H9 (cell line): ENCODE results near the gene CAMLG. TPM values are rescaled to one million over a fixed set of nuclear protein-coding genes. Genes with fewer than 3 reads are reported as not detected.

Experiments used
- DNase-seq: peaks from one replicate; pipeline ENCODE4 v3.0.0-alpha.2; 2017
- H2AFZ ChIP-seq: one replicate; pipeline ENCODE4 v1.6.1; 2013; ENCODE audit warnings: mild to moderate bottlenecking, low read length, control low read depth, moderate library complexity
- H2AK5ac ChIP-seq: 2 replicates; pipeline ENCODE4 v1.6.1; 2013; ENCODE audit warnings: low read length, control low read depth, mixed read lengths; ENCODE audit not compliant: insufficient read length
- H2BK120ac ChIP-seq: one replicate; pipeline ENCODE4 v1.6.1; 2013; ENCODE audit warnings: low read depth, mild to moderate bottlenecking, low read length, control low read depth, inconsistent platforms; ENCODE audit not compliant: poor library complexity, severe bottlenecking
- H2BK12ac ChIP-seq: 2 replicates; pipeline ENCODE4 v1.6.1; 2013; ENCODE audit warnings: low read length, control low read depth, mixed read lengths, low read depth; ENCODE audit not compliant: insufficient read length
- H2BK15ac ChIP-seq: 2 replicates; pipeline ENCODE4 v1.6.1; 2013; ENCODE audit warnings: low read depth, low read length, control low read depth
- H2BK20ac ChIP-seq: one replicate; pipeline ENCODE4 v1.6.1; 2013; ENCODE audit warnings: low read depth, mild to moderate bottlenecking, low read length, control low read depth, inconsistent platforms; ENCODE audit not compliant: poor library complexity, severe bottlenecking
- H2BK5ac ChIP-seq: 2 replicates; pipeline ENCODE4 v1.6.1; 2013; ENCODE audit warnings: low read length, control low read depth, mixed read lengths; ENCODE audit not compliant: insufficient read length
- H3K14ac ChIP-seq: 2 replicates; pipeline ENCODE4 v1.6.1; 2013; ENCODE audit warnings: low read length, control low read depth; ENCODE audit not compliant: insufficient read depth
- H3K18ac ChIP-seq: 2 replicates; pipeline ENCODE4 v1.6.1; 2013; ENCODE audit warnings: low read depth, mild to moderate bottlenecking, mixed read lengths, low read length, control low read depth; ENCODE audit not compliant: insufficient read length
- H3K23ac ChIP-seq: 2 replicates; pipeline ENCODE4 v1.6.1; 2013; ENCODE audit warnings: low read length, control low read depth, mixed read lengths, low read depth; ENCODE audit not compliant: insufficient read length
- H3K23me2 ChIP-seq: 2 replicates; pipeline ENCODE4 v1.6.1; 2013; ENCODE audit warnings: low read depth, mild to moderate bottlenecking, mixed read lengths, low read length, control low read depth; ENCODE audit not compliant: insufficient read length, poor library complexity, severe bottlenecking
- H3K27ac ChIP-seq: 2 replicates; pipeline ENCODE4 v1.5.1; 2013; ENCODE audit warnings: low read length, control low read depth, mixed read lengths, low read depth; ENCODE audit not compliant: insufficient read length
- H3K27me3 ChIP-seq: 2 replicates; pipeline ENCODE4 v1.6.1; 2013; ENCODE audit warnings: low read length, control low read depth, inconsistent platforms; ENCODE audit not compliant: insufficient read depth
- H3K4ac ChIP-seq: 2 replicates; pipeline ENCODE4 v1.6.1; 2013; ENCODE audit warnings: low read depth, mild to moderate bottlenecking, control low read depth, inconsistent platforms, low read length, moderate library complexity
- H3K4me1 ChIP-seq: 2 replicates; pipeline ENCODE4 v1.6.1; 2013; ENCODE audit warnings: low read length, control low read depth, inconsistent platforms; ENCODE audit not compliant: insufficient read depth
- H3K4me2 ChIP-seq: 2 replicates; pipeline ENCODE4 v1.6.1; 2013; ENCODE audit warnings: low read length, control low read depth, mixed read lengths; ENCODE audit not compliant: insufficient read length, insufficient read depth
- H3K56ac ChIP-seq: 2 replicates; pipeline ENCODE4 v1.6.1; 2013; ENCODE audit warnings: low read depth, mild to moderate bottlenecking, mixed read lengths, low read length, control low read depth; ENCODE audit not compliant: insufficient read length
- H3K79me1 ChIP-seq: 2 replicates; pipeline ENCODE4 v1.6.1; 2013; ENCODE audit warnings: low read depth, mild to moderate bottlenecking, moderate library complexity, low read length, control low read depth, inconsistent platforms; ENCODE audit not compliant: insufficient read depth, poor library complexity, severe bottlenecking
- H3K79me2 ChIP-seq: 2 replicates; pipeline ENCODE4 v1.6.1; 2013; ENCODE audit warnings: low read length, control low read depth, inconsistent platforms; ENCODE audit not compliant: insufficient read depth
- H3K9ac ChIP-seq: 2 replicates; pipeline ENCODE4 v1.6.1; 2013; ENCODE audit warnings: low read length, control low read depth, mixed read lengths; ENCODE audit not compliant: insufficient read length; ENCODE audit errors: extremely low read depth
- H3K9me3 ChIP-seq: one replicate; pipeline ENCODE4 v1.6.1; 2013; ENCODE audit warnings: low read depth, low read length, inconsistent platforms; ENCODE audit not compliant: control insufficient read depth
- H3T11ph ChIP-seq: one replicate; pipeline ENCODE4 v1.6.1; 2013; ENCODE audit warnings: mild to moderate bottlenecking, low read length, control low read depth, inconsistent platforms
- H4K20me1 ChIP-seq: one replicate; pipeline ENCODE4 v1.6.1; 2013; ENCODE audit not compliant: control insufficient read depth, insufficient read length, insufficient read depth
- H4K5ac ChIP-seq: 2 replicates; pipeline ENCODE4 v1.6.1; 2013; ENCODE audit warnings: low read depth, mild to moderate bottlenecking, mixed read lengths, low read length, control low read depth; ENCODE audit not compliant: insufficient read length
- H4K8ac ChIP-seq: replicated peaks from 2 replicates; pipeline ENCODE4 v1.6.1; 2013; ENCODE audit warnings: low read length, control low read depth, mixed read lengths, low read depth; ENCODE audit not compliant: insufficient read length
- H4K91ac ChIP-seq: 2 replicates; pipeline ENCODE4 v1.6.1; 2013; ENCODE audit warnings: low read depth, mild to moderate bottlenecking, moderate library complexity, mixed read lengths, low read length, control low read depth; ENCODE audit not compliant: insufficient read length
- H3K27ac Mint-ChIP-seq, 3 experiments: 2 replicates in 2 of 3; 3 replicates in 1 of 3; pipeline ENCODE4 v1.8.0; 2020 to 2021; ENCODE audit warnings: mixed read lengths in 3 of 3, mild to moderate bottlenecking in 1 of 3, moderate library complexity in 1 of 3
- H3K27me3 Mint-ChIP-seq: 2 replicates; pipeline ENCODE4 v1.8.0; 2021; ENCODE audit warnings: low read depth, mild to moderate bottlenecking, moderate library complexity, mixed read lengths
- H3K36me3 Mint-ChIP-seq, 3 experiments: 2 replicates in 2 of 3; 3 replicates in 1 of 3; pipeline ENCODE4 v1.8.0; 2020 to 2021; ENCODE audit warnings: low read depth in 3 of 3, mixed read lengths in 3 of 3; ENCODE audit not compliant: insufficient read depth in 1 of 3
- H3K4me1 Mint-ChIP-seq, 2 experiments: 2 replicates each; pipeline ENCODE4 v1.8.0; 2020; ENCODE audit warnings: mixed read lengths in 2 of 2
- H3K4me3 Mint-ChIP-seq, 2 experiments: 2 replicates in 1 of 2; 3 replicates in 1 of 2; pipeline ENCODE4 v1.8.0; 2020 to 2021; ENCODE audit warnings: mild to moderate bottlenecking in 2 of 2, mixed read lengths in 2 of 2, moderate library complexity in 1 of 2
- H3K9me3 Mint-ChIP-seq, 2 experiments: 2 replicates in 1 of 2; 3 replicates in 1 of 2; pipeline ENCODE4 v1.8.0; 2020; ENCODE audit warnings: mild to moderate bottlenecking in 2 of 2, mixed read lengths in 2 of 2, moderate library complexity in 1 of 2
- WGBS: extraction: QIAGEN DNeasy Blood & Tissue Kit; methylation state at CpG from one replicate; pipeline ENCODE4 v1.1.7; 2013; ENCODE audit warnings: missing lambda C conversion rate, low lambda C conversion rate, mixed read lengths; ENCODE audit not compliant: insufficient read length; ENCODE audit errors: extremely low coverage; 5-methylcytosine and 5-hydroxymethylcytosine counted together
- total RNA-seq: library from RNA; stranded (reverse); gene quantifications from 2 replicates; pipeline ENCODE4 v1.2.1, GENCODE V29; 2021
- TF ChIP-seq, protein P1 (sequence below): fragments of 200-600 bp; sonication (generic); conservative IDR thresholded peaks from 3 replicates; pipeline ENCODE4 v1.8.0; 2021; ENCODE audit warnings: antibody characterized with exemption, mild to moderate bottlenecking

The CAMLG gene
- total RNA-seq, 1 experiment from 2014 or later: 33.1 TPM

DNA sequence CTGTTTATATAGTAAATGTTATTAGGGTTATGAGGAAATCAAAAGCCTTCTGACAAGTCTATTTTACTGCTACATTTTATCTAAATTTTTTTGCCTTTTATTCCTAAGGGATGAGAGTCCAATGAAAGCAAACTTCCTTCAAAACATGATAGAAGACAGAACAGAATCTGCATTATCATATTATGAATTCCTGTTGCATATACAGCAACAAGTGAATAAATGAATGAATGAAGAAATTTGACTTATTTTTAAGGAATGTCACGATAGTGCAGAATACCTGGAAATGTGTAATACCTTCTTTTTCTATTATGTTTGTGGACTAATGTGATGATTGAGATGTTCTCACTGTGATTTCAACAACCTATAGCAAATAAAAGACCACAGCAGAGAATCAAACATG is 13.5 kb upstream of the CAMLG start:
- no peak overlapping the region for H3K9ac ChIP-seq
- no peaks in the 10 kb centered on the region for H3K23me2 ChIP-seq
- Mint-ChIP-seq H3K27me3 (no peaks in the 10 kb centered on the region), H3K9me3 (no peaks in the 10 kb centered on the region), H3K4me1 (no peaks in the 10 kb centered on the region), H3K4me3 (no peak overlapping the region), H3K27ac (no peak overlapping the region), H3K36me3 (peaks cover 2 to 36% (median 21%) of the 10 kb centered on the region in 3 experiments; a peak in 6 of 7 replicates)
- TF ChIP-seq, protein P1, sequence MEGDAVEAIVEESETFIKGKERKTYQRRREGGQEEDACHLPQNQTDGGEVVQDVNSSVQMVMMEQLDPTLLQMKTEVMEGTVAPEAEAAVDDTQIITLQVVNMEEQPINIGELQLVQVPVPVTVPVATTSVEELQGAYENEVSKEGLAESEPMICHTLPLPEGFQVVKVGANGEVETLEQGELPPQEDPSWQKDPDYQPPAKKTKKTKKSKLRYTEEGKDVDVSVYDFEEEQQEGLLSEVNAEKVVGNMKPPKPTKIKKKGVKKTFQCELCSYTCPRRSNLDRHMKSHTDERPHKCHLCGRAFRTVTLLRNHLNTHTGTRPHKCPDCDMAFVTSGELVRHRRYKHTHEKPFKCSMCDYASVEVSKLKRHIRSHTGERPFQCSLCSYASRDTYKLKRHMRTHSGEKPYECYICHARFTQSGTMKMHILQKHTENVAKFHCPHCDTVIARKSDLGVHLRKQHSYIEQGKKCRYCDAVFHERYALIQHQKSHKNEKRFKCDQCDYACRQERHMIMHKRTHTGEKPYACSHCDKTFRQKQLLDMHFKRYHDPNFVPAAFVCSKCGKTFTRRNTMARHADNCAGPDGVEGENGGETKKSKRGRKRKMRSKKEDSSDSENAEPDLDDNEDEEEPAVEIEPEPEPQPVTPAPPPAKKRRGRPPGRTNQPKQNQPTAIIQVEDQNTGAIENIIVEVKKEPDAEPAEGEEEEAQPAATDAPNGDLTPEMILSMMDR: no peak
- no peaks in the 10 kb centered on the region for H3K27me3 ChIP-seq
- no peak overlapping the region for H3T11ph ChIP-seq
- H2BK12ac ChIP-seq: no peak overlapping the region
- no peaks in the 10 kb centered on the region for H3K4me1 ChIP-seq
- H3K23ac ChIP-seq: no peak overlapping the region
- H2BK20ac ChIP-seq: no peak overlapping the region
- no peak overlapping the region for H4K8ac ChIP-seq
- no peak overlapping the region for H2AFZ ChIP-seq
- H3K27ac ChIP-seq: no peak overlapping the region
- WGBS: no CpG with 5 or more reads among the region's 1 CpG
- no peaks in the 10 kb centered on the region for H3K79me1 ChIP-seq
- no peak overlapping the region for H3K4me2 ChIP-seq
- H4K5ac ChIP-seq: no peak overlapping the region
- no peak overlapping the region for H4K91ac ChIP-seq
- no peak overlapping the region for H3K14ac ChIP-seq
- no peak overlapping the region for H2BK5ac ChIP-seq
- H3K79me2 ChIP-seq: no peaks in the 10 kb centered on the region
- H3K9me3 ChIP-seq: no peaks in the 10 kb centered on the region
- no peak for DNase-seq
- no peak overlapping the region for H2BK120ac ChIP-seq
- H4K20me1 ChIP-seq: no peaks in the 10 kb centered on the region
- no peak overlapping the region for H2BK15ac ChIP-seq
- H3K56ac ChIP-seq: no peak overlapping the region
- no peak overlapping the region for H3K4ac ChIP-seq
- H2AK5ac ChIP-seq: no peak overlapping the region
- no peak overlapping the region for H3K18ac ChIP-seq
